ENCODE data around the gene DLG5. TPM values are rescaled to one million over a fixed set of nuclear protein-coding genes. Genes with fewer than 3 reads are reported as not detected.
A peak's percentile ranks its signal among the peaks of the same experiment; 100 is the strongest.

DLG5 gene
- total and polyA plus RNA-seq, 4 donors: 1.2 to 7.1 (median 4.6) TPM

GRCh38 chr10:77887631-77888355 lies 38.8 kb downstream of the DLG5 start:
- Histone ChIP-seq H3K27me3 (ENCODE audit: control insufficient read depth in 4 of 4, insufficient read depth in 4 of 4, low read length in 3 of 4) (no peaks in the 10 kb centered on the region), H3K9ac (ENCODE audit: low read depth in 1 of 2, low read length in 2 of 2) (peak overlapping the region in 1 of 2 donors; percentile 27), H3K4me3 (ENCODE audit: low read depth in 1 of 3, low read length in 3 of 3) (no peak overlapping the region), H3K36me3 (ENCODE audit: control insufficient read depth in 4 of 4, insufficient read depth in 3 of 4, low read depth in 1 of 4, low read length in 3 of 4) (no peaks in the 10 kb centered on the region), H3K9me3 (ENCODE audit: control insufficient read depth in 4 of 4, low read length in 3 of 4) (no peaks in the 10 kb centered on the region), H3K4me1 (ENCODE audit: control insufficient read depth in 4 of 4, insufficient read depth in 4 of 4, low read length in 3 of 4) (peaks cover 5 to 26% (median 23%) of the 10 kb centered on the region in 4 donors), H3K27ac (ENCODE audit: low read depth in 1 of 2, low read length in 2 of 2) (peak overlapping the region in 1 of 2 donors; percentile 20)
- TF ChIP-seq RAD21 (IDR thresholded peaks at IDR 0.05) (peak in 1 of 2 donors; percentile 26), TAF1 (conservative IDR thresholded peaks at IDR 0.05) (no peak), GABPA (IDR thresholded peaks at IDR 0.05 in 1 of 2, conservative IDR thresholded peaks at IDR 0.05 in 1 of 2) (no peak), YY1 (IDR thresholded peaks at IDR 0.05) (peak; percentile 45), NR2F2 (IDR thresholded peaks at IDR 0.05) (no peak), JUND (IDR thresholded peaks at IDR 0.05) (peak in 1 of 2 donors; percentile 45), RXRA (IDR thresholded peaks at IDR 0.05) (peak in 1 of 2 donors; percentile 59), HNF4A (conservative IDR thresholded peaks at IDR 0.05) (peak; percentile 17 to 56)
- TF ChIP-seq, protein P1, sequence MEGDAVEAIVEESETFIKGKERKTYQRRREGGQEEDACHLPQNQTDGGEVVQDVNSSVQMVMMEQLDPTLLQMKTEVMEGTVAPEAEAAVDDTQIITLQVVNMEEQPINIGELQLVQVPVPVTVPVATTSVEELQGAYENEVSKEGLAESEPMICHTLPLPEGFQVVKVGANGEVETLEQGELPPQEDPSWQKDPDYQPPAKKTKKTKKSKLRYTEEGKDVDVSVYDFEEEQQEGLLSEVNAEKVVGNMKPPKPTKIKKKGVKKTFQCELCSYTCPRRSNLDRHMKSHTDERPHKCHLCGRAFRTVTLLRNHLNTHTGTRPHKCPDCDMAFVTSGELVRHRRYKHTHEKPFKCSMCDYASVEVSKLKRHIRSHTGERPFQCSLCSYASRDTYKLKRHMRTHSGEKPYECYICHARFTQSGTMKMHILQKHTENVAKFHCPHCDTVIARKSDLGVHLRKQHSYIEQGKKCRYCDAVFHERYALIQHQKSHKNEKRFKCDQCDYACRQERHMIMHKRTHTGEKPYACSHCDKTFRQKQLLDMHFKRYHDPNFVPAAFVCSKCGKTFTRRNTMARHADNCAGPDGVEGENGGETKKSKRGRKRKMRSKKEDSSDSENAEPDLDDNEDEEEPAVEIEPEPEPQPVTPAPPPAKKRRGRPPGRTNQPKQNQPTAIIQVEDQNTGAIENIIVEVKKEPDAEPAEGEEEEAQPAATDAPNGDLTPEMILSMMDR (IDR thresholded peaks at IDR 0.05; ENCODE audit: low read depth, low read length, missing input control): no peak
- TF ChIP-seq, protein P2, sequence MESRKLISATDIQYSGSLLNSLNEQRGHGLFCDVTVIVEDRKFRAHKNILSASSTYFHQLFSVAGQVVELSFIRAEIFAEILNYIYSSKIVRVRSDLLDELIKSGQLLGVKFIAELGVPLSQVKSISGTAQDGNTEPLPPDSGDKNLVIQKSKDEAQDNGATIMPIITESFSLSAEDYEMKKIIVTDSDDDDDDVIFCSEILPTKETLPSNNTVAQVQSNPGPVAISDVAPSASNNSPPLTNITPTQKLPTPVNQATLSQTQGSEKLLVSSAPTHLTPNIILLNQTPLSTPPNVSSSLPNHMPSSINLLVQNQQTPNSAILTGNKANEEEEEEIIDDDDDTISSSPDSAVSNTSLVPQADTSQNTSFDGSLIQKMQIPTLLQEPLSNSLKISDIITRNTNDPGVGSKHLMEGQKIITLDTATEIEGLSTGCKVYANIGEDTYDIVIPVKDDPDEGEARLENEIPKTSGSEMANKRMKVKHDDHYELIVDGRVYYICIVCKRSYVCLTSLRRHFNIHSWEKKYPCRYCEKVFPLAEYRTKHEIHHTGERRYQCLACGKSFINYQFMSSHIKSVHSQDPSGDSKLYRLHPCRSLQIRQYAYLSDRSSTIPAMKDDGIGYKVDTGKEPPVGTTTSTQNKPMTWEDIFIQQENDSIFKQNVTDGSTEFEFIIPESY (IDR thresholded peaks at IDR 0.05): no peak
- no peak for DNase-seq (ENCODE audit: low spot score)
- 35% methylated on average over 11 of the region's 11 CpGs for WGBS

DNA sequence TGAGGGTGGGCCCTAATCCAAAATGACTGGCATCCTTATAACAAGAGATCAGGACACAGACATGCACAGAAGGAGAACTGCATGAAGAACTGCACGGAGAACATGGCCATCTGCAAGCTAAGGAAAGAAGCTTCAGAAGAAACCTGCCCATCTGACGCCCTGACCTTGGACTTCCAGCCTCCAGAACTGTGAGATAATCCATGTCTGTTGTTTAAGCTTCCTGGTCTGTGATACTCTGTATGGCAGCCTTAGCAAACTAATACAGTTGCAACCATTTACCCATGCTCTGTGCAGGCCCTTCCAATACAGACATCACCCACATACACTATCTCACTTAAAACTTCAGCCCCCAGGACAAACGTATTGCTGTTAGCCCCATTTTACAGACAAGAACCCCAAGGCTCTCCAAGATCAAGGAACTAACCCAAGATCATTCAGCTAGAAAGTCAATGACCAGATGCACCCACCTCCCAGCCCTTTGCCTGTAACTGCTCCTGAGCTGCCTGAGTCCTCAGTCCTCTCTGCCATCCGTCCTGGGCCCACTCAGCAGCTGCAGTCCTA lies 39.7 kb downstream of the DLG5 start:
- WGBS: 86% methylated on average over 4 of the region's 4 CpGs
- DNase-seq (ENCODE audit: low spot score): no peak
- no peak overlapping the region for H3K9ac ChIP-seq (ENCODE audit: low read depth in 1 of 2, low read length in 2 of 2)
- H3K9me3 ChIP-seq (ENCODE audit: control insufficient read depth in 4 of 4, low read length in 3 of 4): no peaks in the 10 kb centered on the region
- H3K36me3 ChIP-seq (ENCODE audit: control insufficient read depth in 4 of 4, insufficient read depth in 3 of 4, low read depth in 1 of 4, low read length in 3 of 4): no peaks in the 10 kb centered on the region
- H3K27ac ChIP-seq (ENCODE audit: low read depth in 1 of 2, low read length in 2 of 2): no peak overlapping the region
- peaks cover 4 to 18% (median 16%) of the 10 kb centered on the region in 4 donors for H3K4me1 ChIP-seq (ENCODE audit: control insufficient read depth in 4 of 4, insufficient read depth in 4 of 4, low read length in 3 of 4)
- H3K27me3 ChIP-seq (ENCODE audit: control insufficient read depth in 4 of 4, insufficient read depth in 4 of 4, low read length in 3 of 4): no peaks in the 10 kb centered on the region
- no peak for TF ChIP-seq FOXA2 (IDR thresholded peaks at IDR 0.05)
- TF ChIP-seq GABPA (IDR thresholded peaks at IDR 0.05 in 1 of 2, conservative IDR thresholded peaks at IDR 0.05 in 1 of 2): no peak
- no peak for TF ChIP-seq ATF3 (IDR thresholded peaks at IDR 0.05)
- TF ChIP-seq, protein P2 (IDR thresholded peaks at IDR 0.05): no peak
- TF ChIP-seq RXRA (IDR thresholded peaks at IDR 0.05): no peak
- no peak overlapping the region for H3K4me3 ChIP-seq (ENCODE audit: low read depth in 1 of 3, low read length in 3 of 3)
